Measurements from ENCODE around the gene HCN2. TPM values are rescaled to one million over a fixed set of nuclear protein-coding genes. Genes with fewer than 3 reads are reported as not detected.
A peak's percentile ranks its signal among the peaks of the same experiment; 100 is the strongest.

HCN2 gene
- total RNA-seq, 1 donor from 2014 or later, result not detected

GRCh38 chr19:663682-664117 lies 74.0 kb downstream of the HCN2 start:
- H3K79me2 ChIP-seq (ENCODE audit: low read depth), result peaks cover 43% of the 10 kb centered on the region
- Mint-ChIP-seq H3K9me3 (peaks cover 3% of the 10 kb centered on the region), H3K27me3 (ENCODE audit: insufficient read depth, low read depth) (peaks cover 5% of the 10 kb centered on the region), H3K4me1 (peaks cover 20% of the 10 kb centered on the region), H3K36me3 (no peaks in the 10 kb centered on the region), H3K4me3 (peak overlapping the region; percentile 86), H3K27ac (no peak overlapping the region)
- H3K4me3 ChIP-seq, result peak overlapping the region; percentile 100
- no peak for DNase-seq (ENCODE audit: low spot score)
- H3K36me3 ChIP-seq, result no peaks in the 10 kb centered on the region
- H3K27ac ChIP-seq, result no peak overlapping the region
- peaks cover 11% of the 10 kb centered on the region for H3F3A ChIP-seq (ENCODE audit: low read depth)
- H3K4me1 ChIP-seq, result peaks cover 12% of the 10 kb centered on the region
- H4K20me1 ChIP-seq (ENCODE audit: low read depth), result peaks cover 41% of the 10 kb centered on the region
- peaks cover 7% of the 10 kb centered on the region for H3K27me3 ChIP-seq
- H3K9me3 ChIP-seq (ENCODE audit: low read depth), result no peaks in the 10 kb centered on the region
- no peak overlapping the region for H3K9ac ChIP-seq
- TF ChIP-seq EZH2 (IDR thresholded peaks at IDR 0.05) (no peak), EZH2phosphoT487 (IDR thresholded peaks at IDR 0.05) (no peak)
- TF ChIP-seq, protein P1, sequence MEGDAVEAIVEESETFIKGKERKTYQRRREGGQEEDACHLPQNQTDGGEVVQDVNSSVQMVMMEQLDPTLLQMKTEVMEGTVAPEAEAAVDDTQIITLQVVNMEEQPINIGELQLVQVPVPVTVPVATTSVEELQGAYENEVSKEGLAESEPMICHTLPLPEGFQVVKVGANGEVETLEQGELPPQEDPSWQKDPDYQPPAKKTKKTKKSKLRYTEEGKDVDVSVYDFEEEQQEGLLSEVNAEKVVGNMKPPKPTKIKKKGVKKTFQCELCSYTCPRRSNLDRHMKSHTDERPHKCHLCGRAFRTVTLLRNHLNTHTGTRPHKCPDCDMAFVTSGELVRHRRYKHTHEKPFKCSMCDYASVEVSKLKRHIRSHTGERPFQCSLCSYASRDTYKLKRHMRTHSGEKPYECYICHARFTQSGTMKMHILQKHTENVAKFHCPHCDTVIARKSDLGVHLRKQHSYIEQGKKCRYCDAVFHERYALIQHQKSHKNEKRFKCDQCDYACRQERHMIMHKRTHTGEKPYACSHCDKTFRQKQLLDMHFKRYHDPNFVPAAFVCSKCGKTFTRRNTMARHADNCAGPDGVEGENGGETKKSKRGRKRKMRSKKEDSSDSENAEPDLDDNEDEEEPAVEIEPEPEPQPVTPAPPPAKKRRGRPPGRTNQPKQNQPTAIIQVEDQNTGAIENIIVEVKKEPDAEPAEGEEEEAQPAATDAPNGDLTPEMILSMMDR (IDR thresholded peaks at IDR 0.05), result no peak
- H2AFZ ChIP-seq (replicated peaks), result peak overlapping the region; percentile 11
- peak overlapping the region; percentile 47 for H3K4me2 ChIP-seq

- no peak overlapping the region for H3K9ac ChIP-seq
- H3K27me3 ChIP-seq, result peaks cover 7% of the 10 kb centered on the region
- H3K4me1 ChIP-seq, result peaks cover 12% of the 10 kb centered on the region
- Mint-ChIP-seq H3K27me3 (ENCODE audit: insufficient read depth, low read depth) (peaks cover 5% of the 10 kb centered on the region), H3K27ac (no peak overlapping the region), H3K36me3 (no peaks in the 10 kb centered on the region), H3K4me3 (peak overlapping the region; percentile 86), H3K4me1 (peaks cover 15% of the 10 kb centered on the region), H3K9me3 (peaks cover 8% of the 10 kb centered on the region)
- TF ChIP-seq, protein P1 (IDR thresholded peaks at IDR 0.05), result peak; percentile 93
- TF ChIP-seq EZH2 (IDR thresholded peaks at IDR 0.05), result no peak
- peak; percentile 95 for DNase-seq (ENCODE audit: low spot score)
- H4K20me1 ChIP-seq (ENCODE audit: low read depth), result peaks cover 28% of the 10 kb centered on the region
- H3K27ac ChIP-seq, result no peak overlapping the region
- H3K9me3 ChIP-seq (ENCODE audit: low read depth), result no peaks in the 10 kb centered on the region
- H3K4me2 ChIP-seq, result no peak overlapping the region
- no peaks in the 10 kb centered on the region for H3K36me3 ChIP-seq
- H3F3A ChIP-seq (ENCODE audit: low read depth), result peaks cover 11% of the 10 kb centered on the region
- peaks cover 30% of the 10 kb centered on the region for H3K79me2 ChIP-seq (ENCODE audit: low read depth)
- no peak overlapping the region for H3K4me3 ChIP-seq
- no peak overlapping the region for H2AFZ ChIP-seq (replicated peaks)
Observed at GRCh38 chr19:664913-665443, 75.3 kb downstream of the HCN2 start.

Other genes with a start within 250 kb of the HCN2 start
- gene MIER2, start 245.1 kb upstream of the HCN2 start, total RNA-seq (ENCODE audit: low replicate concordance), result 12.9 and 20.6 TPM in 2 replicates
- gene C2CD4C, start 180.7 kb upstream of the HCN2 start, total RNA-seq (ENCODE audit: low replicate concordance), result 2.3 and 18.6 TPM in 2 replicates
- 3.2 and 15.9 TPM in 2 replicates for gene SHC2, start 128.8 kb upstream of the HCN2 start, total RNA-seq (ENCODE audit: low replicate concordance)
- 0.09 TPM in 1 of 2 replicates, not detected in the other for gene MADCAM1, start 93.4 kb upstream of the HCN2 start, total RNA-seq (ENCODE audit: low replicate concordance)
- gene TPGS1, start 82.4 kb upstream of the HCN2 start, total RNA-seq (ENCODE audit: low replicate concordance), result 9.4 and 31.1 TPM in 2 replicates
- gene CDC34, start 58.1 kb upstream of the HCN2 start, total RNA-seq (ENCODE audit: low replicate concordance), result 42.5 and 92.6 TPM in 2 replicates
- not detected in 2 replicates for gene GZMM, start 45.8 kb upstream of the HCN2 start, total RNA-seq (ENCODE audit: low replicate concordance)
- 330 and 913 TPM in 2 replicates for gene BSG, start 17.3 kb upstream of the HCN2 start, total RNA-seq (ENCODE audit: low replicate concordance)
- 14.1 and 68.6 TPM in 2 replicates for gene POLRMT, start 43.7 kb downstream of the HCN2 start, total RNA-seq (ENCODE audit: low replicate concordance)
- gene FGF22, start 50.0 kb downstream of the HCN2 start, total RNA-seq (ENCODE audit: low replicate concordance), result 0.37 TPM in 1 of 2 replicates, not detected in the other
- 9.7 and 50.9 TPM in 2 replicates for gene RNF126, start 73.3 kb downstream of the HCN2 start, total RNA-seq (ENCODE audit: low replicate concordance)
- gene FSTL3, start 86.5 kb downstream of the HCN2 start, total RNA-seq (ENCODE audit: low replicate concordance), result 2.4 and 21.9 TPM in 2 replicates
- not detected in 2 replicates for gene PRSS57, start 105.6 kb downstream of the HCN2 start, total RNA-seq (ENCODE audit: low replicate concordance)
- 13.9 and 40.7 TPM in 2 replicates for gene PALM, start 119.1 kb downstream of the HCN2 start, total RNA-seq (ENCODE audit: low replicate concordance)
- not detected in 2 replicates for gene MISP, start 161.2 kb downstream of the HCN2 start, total RNA-seq (ENCODE audit: low replicate concordance)
- gene PTBP1, start 207.6 kb downstream of the HCN2 start, total RNA-seq (ENCODE audit: low replicate concordance), result 237 and 543 TPM in 2 replicates
- 15.6 and 91.6 TPM in 2 replicates for gene PLPPR3, start 232.1 kb downstream of the HCN2 start, total RNA-seq (ENCODE audit: low replicate concordance)
- gene AZU1, start 238.0 kb downstream of the HCN2 start, total RNA-seq (ENCODE audit: low replicate concordance), result 1.0 and 2.0 TPM in 2 replicates

Data from neural progenitor cell (in vitro differentiated cells).